GM23248 (cell line): Measurements from ENCODE around the gene ALDH1A3.

Source experiments
- EZH2 ChIP-seq: fragments of 200-600 bp; sonication (generic); IDR thresholded peaks from 2 replicates; pipeline ENCODE4 v1.6.1; 2018; ENCODE audit warnings: antibody characterized with exemption, mild to moderate bottlenecking; ENCODE audit not compliant: insufficient read depth, poor library complexity, severe bottlenecking
- EZH2phosphoT487 ChIP-seq: fragments of 200-600 bp; sonication (generic); IDR thresholded peaks from 2 replicates; pipeline ENCODE4 v1.6.1; 2018; ENCODE audit warnings: antibody characterized with exemption, moderate library complexity, mild to moderate bottlenecking, low read depth; ENCODE audit not compliant: insufficient read depth

GRCh38 chr15:100897221-100898151 lies 17.9 kb downstream of the ALDH1A3 start:
- no peak for TF ChIP-seq EZH2phosphoT487
- no peak for TF ChIP-seq EZH2
